Suprapubic skin (tissue), 4 donors: ENCODE results near the gene ABCA7. TPM values are rescaled to one million over a fixed set of nuclear protein-coding genes. Genes with fewer than 3 reads are reported as not detected.

Experiments used
- DNase-seq, 2 donors: peaks; one replicate each; pipeline ENCODE4 v3.0.0-alpha.2; 2019; ENCODE audit warnings: low spot score in 2 of 2
- H3K27ac ChIP-seq: fragments of 200-600 bp; sonication (generic); one replicate; pipeline ENCODE4 v1.5.1; 2019
- H3K27me3 ChIP-seq: fragments of 200-600 bp; sonication (generic); one replicate; pipeline ENCODE4 v1.5.1; 2019
- H3K36me3 ChIP-seq: fragments of 200-600 bp; sonication (generic); one replicate; pipeline ENCODE4 v1.5.1; 2019
- H3K4me1 ChIP-seq: fragments of 200-600 bp; sonication (generic); one replicate; pipeline ENCODE4 v1.5.1; 2019
- H3K4me3 ChIP-seq: fragments of 200-600 bp; sonication (generic); one replicate; pipeline ENCODE4 v1.5.1; 2019; ENCODE audit warnings: mild to moderate bottlenecking
- H3K9me3 ChIP-seq: fragments of 200-600 bp; sonication (generic); one replicate; pipeline ENCODE4 v1.5.1; 2019
- EP300 ChIP-seq: sonication (generic); formaldehyde crosslinking; IDR thresholded peaks from one replicate; pipeline ENCODE4 v1.6.1; 2017; ENCODE audit warnings: antibody characterized with exemption
- POLR2A ChIP-seq, 2 donors: fragments of 450-650 bp; IDR thresholded peaks; one replicate each; pipeline ENCODE4 v1.6.1; 2017; ENCODE audit warnings: antibody characterized with exemption in 2 of 2, mild to moderate bottlenecking in 2 of 2, moderate library complexity in 2 of 2
- POLR2AphosphoS5 ChIP-seq, 3 donors: sonication (generic); formaldehyde crosslinking; IDR thresholded peaks; one replicate each; pipeline ENCODE4 v1.6.1; 2017; ENCODE audit warnings: antibody characterized with exemption in 3 of 3
- WGBS: methylation state at CpG from one replicate; pipeline ENCODE4 v1.1.5; 2018; 5-methylcytosine and 5-hydroxymethylcytosine counted together
- total RNA-seq, 4 donors: library from RNA; depleted of rRNA; stranded (reverse); fragments of >200 nt; gene quantifications; one replicate each; pipeline ENCODE4 v1.1.0, GENCODE V29; 2016
- TF ChIP-seq, protein P1 (sequence below), 2 donors: fragments of 200-600 bp in 1 of 2; fragments of 450-650 bp in 1 of 2; sonication (generic) in 1 of 2; IDR thresholded peaks; one replicate each; pipeline ENCODE4 v1.5.1; 2016 to 2019; ENCODE audit warnings: antibody characterized with exemption in 2 of 2, mild to moderate bottlenecking in 1 of 2, moderate library complexity in 1 of 2

Gene ABCA7
- total RNA-seq, 4 donors from 2014 or later, result 29.8 to 97.6 (median 47.5) TPM

- Histone ChIP-seq H3K36me3 (peaks cover 35% of the 10 kb centered on the region), H3K27me3 (no peaks in the 10 kb centered on the region), H3K9me3 (no peaks in the 10 kb centered on the region), H3K4me3 (peak overlapping the region; percentile 25), H3K27ac (peak overlapping the region; percentile 16), H3K4me1 (peaks cover 59% of the 10 kb centered on the region)
- DNase-seq, result no peak
- TF ChIP-seq POLR2AphosphoS5 (IDR thresholded peaks at IDR 0.05) (no peak), POLR2A (IDR thresholded peaks at IDR 0.05) (no peak), EP300 (no peak)
- TF ChIP-seq, protein P1, sequence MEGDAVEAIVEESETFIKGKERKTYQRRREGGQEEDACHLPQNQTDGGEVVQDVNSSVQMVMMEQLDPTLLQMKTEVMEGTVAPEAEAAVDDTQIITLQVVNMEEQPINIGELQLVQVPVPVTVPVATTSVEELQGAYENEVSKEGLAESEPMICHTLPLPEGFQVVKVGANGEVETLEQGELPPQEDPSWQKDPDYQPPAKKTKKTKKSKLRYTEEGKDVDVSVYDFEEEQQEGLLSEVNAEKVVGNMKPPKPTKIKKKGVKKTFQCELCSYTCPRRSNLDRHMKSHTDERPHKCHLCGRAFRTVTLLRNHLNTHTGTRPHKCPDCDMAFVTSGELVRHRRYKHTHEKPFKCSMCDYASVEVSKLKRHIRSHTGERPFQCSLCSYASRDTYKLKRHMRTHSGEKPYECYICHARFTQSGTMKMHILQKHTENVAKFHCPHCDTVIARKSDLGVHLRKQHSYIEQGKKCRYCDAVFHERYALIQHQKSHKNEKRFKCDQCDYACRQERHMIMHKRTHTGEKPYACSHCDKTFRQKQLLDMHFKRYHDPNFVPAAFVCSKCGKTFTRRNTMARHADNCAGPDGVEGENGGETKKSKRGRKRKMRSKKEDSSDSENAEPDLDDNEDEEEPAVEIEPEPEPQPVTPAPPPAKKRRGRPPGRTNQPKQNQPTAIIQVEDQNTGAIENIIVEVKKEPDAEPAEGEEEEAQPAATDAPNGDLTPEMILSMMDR (IDR thresholded peaks at IDR 0.05), result no peak
- 52% methylated on average over 9 of the region's 31 CpGs for WGBS
Observed at GRCh38 chr19:1015782-1016646, 23.9 kb upstream of the ABCA7 start.

DNA sequence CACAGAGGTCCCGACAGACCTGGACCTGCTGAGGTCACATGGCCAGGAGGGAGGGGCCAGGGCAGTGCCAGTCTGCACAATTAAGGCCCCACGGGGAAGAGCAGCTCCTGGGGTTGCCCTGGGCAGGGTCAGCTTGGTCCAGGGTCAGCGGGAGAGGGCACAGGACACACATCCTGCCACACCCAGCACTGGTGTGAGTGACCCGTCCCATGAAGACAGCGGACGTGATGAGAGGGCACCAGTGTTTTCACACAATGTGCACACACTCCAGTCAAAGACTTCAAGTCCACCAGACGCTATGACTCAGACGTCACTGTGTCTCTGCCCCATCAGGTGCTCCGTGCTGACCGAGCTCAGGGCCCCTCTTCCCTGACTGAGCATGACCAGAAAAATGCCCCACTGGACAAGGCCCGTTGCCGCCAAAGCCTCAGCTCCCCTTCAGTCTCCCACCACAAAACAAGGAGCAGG lies 23.2 kb upstream of the ABCA7 start:
- 52% methylated on average over 7 of the region's 12 CpGs for WGBS
- DNase-seq, result no peak
- H3K36me3 ChIP-seq, result peaks cover 29% of the 10 kb centered on the region
- H3K9me3 ChIP-seq, result no peaks in the 10 kb centered on the region
- peak overlapping the region; percentile 16 for H3K27ac ChIP-seq
- peak overlapping the region; percentile 25 for H3K4me3 ChIP-seq
- TF ChIP-seq POLR2A (IDR thresholded peaks at IDR 0.05) (no peak), EP300 (no peak), POLR2AphosphoS5 (IDR thresholded peaks at IDR 0.05) (no peak)
- TF ChIP-seq, protein P1 (IDR thresholded peaks at IDR 0.05), result no peak
- H3K4me1 ChIP-seq, result peaks cover 61% of the 10 kb centered on the region
- H3K27me3 ChIP-seq, result no peaks in the 10 kb centered on the region

- H3K27ac ChIP-seq, result peak overlapping the region; percentile 1
- DNase-seq, result no peak
- TF ChIP-seq, protein P1 (IDR thresholded peaks at IDR 0.05), result no peak
- no peak for TF ChIP-seq POLR2AphosphoS5 (IDR thresholded peaks at IDR 0.05)
- no peak for TF ChIP-seq POLR2A (IDR thresholded peaks at IDR 0.05)
- no peaks in the 10 kb centered on the region for H3K27me3 ChIP-seq
- H3K4me1 ChIP-seq, result peaks cover 67% of the 10 kb centered on the region
- WGBS, result 39% methylated on average over 20 of the region's 24 CpGs
- peaks cover 22% of the 10 kb centered on the region for H3K36me3 ChIP-seq
- H3K4me3 ChIP-seq, result peak overlapping the region; percentile 1
- no peaks in the 10 kb centered on the region for H3K9me3 ChIP-seq
Observed at GRCh38 chr19:1017115-1017905, 22.6 kb upstream of the ABCA7 start.

DNA sequence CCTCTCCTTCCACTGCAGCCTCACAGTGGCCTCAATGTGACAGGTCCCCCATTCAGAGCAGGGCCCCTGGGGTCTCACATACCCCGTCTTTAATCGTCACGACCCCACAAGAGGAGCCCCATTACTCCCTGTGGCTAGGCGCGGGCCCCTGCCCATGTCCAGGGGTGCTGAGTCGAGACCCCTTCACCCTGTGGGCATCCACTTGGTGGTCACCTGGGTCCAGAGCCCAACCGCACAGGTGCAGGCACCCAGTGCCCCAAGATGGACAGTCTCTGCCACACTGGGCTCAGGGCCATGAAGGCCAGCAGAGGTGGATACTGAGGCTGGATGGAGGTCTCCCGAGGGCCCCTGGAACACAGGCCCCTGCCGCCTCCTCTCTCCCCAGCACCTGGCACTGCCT lies 22.0 kb upstream of the ABCA7 start:
- TF ChIP-seq, protein P1 (IDR thresholded peaks at IDR 0.05), result no peak
- TF ChIP-seq EP300 (no peak), POLR2AphosphoS5 (IDR thresholded peaks at IDR 0.05) (no peak), POLR2A (IDR thresholded peaks at IDR 0.05) (no peak)
- Histone ChIP-seq H3K27me3 (no peaks in the 10 kb centered on the region), H3K4me1 (peaks cover 69% of the 10 kb centered on the region), H3K27ac (no peak overlapping the region), H3K9me3 (no peaks in the 10 kb centered on the region), H3K4me3 (peak overlapping the region; percentile 1), H3K36me3 (peaks cover 16% of the 10 kb centered on the region)
- WGBS, result 78% methylated on average over 7 of the region's 9 CpGs
- DNase-seq, result no peak

DNA sequence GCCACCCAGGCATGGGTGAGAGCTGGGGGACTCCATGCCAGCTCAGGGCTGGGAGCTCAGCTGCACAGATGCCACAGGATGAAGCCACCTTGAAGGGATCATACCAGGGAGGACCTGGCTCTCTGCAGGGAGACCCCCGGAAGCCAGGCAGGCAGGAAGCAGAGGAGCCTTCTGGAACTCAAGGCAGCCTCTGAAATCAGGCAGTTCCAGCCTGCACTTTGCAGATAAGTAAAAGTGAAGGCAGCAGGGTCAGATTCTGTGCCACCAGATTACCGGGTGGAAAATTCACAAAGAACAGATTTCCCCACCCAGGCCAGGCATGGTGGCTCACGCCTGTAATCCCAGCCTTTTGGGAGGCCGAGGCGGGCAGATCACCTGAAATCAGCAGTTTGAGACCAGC lies 21.5 kb upstream of the ABCA7 start:
- H3K27me3 ChIP-seq, result no peaks in the 10 kb centered on the region
- TF ChIP-seq EP300 (no peak), POLR2A (IDR thresholded peaks at IDR 0.05) (no peak), POLR2AphosphoS5 (IDR thresholded peaks at IDR 0.05) (no peak)
- TF ChIP-seq, protein P1 (IDR thresholded peaks at IDR 0.05), result no peak
- no peaks in the 10 kb centered on the region for H3K9me3 ChIP-seq
- no peak for DNase-seq
- H3K4me1 ChIP-seq, result peaks cover 69% of the 10 kb centered on the region
- H3K36me3 ChIP-seq, result peaks cover 12% of the 10 kb centered on the region
- peak overlapping the region; percentile 1 for H3K4me3 ChIP-seq
- no peak overlapping the region for H3K27ac ChIP-seq
- WGBS, result 75% methylated on average over 5 of the region's 5 CpGs
